Adrenal gland (tissue), 5 donors: Measurements from ENCODE around the gene TBCB.

Experiments
- CTCF ChIP-seq, 6 experiments: fragments of 450-650 bp in 4 of 6; fragments of 200-600 bp in 2 of 6; sonication (generic) in 1 of 6; IDR thresholded peaks; 1 replicate in 5 of 6; 2 replicates in 1 of 6; pipeline versions ENCODE4 v1.5.1 to v1.8.0; 2016 to 2021; ENCODE audit warnings: antibody characterized with exemption in 6 of 6, mild to moderate bottlenecking in 2 of 6, moderate library complexity in 1 of 6
- POLR2A ChIP-seq, 2 donors: fragments of 450-650 bp; IDR thresholded peaks; one replicate each; pipeline ENCODE4 v1.6.1; 2017; ENCODE audit warnings: antibody characterized with exemption in 2 of 2, mild to moderate bottlenecking in 2 of 2, moderate library complexity in 1 of 2
- donor health status: DM: no; HTN: no; CAD: no.

- TF ChIP-seq POLR2A (IDR thresholded peaks at IDR 0.05): no peak
- TF ChIP-seq CTCF (IDR thresholded peaks at IDR 0.05): no peak
Measured at GRCh38 chr19:36120092-36120983, 5.1 kb downstream of the TBCB start.
